OCI-LY7 (cell line): ENCODE measurements around the gene COQ8B.
"Not testable (repeated sequence)": the region's sequence is repeated elsewhere in the genome, so short reads cannot be mapped to it uniquely, and the experiment has no call there.

Experiments used
- CTCF ChIP-seq: fragments of 200-600 bp; sonication (generic); conservative IDR thresholded peaks from 2 replicates; pipeline ENCODE4 v1.5.1; 2014; ENCODE audit warnings: mild to moderate bottlenecking, antibody characterized with exemption, low read length, moderate library complexity, mixed read lengths
- EZH2phosphoT487 ChIP-seq: fragments of 200-600 bp; sonication (generic); IDR thresholded peaks from 2 replicates; pipeline ENCODE4 v1.6.1; 2018; ENCODE audit warnings: low read depth, borderline replicate concordance, mild to moderate bottlenecking, mixed run types, antibody characterized with exemption, low read length, moderate library complexity, mixed read lengths

GRCh38 chr19:40649903-40650675, 66.6 kb downstream of the COQ8B start:
- not testable (repeated sequence) for TF ChIP-seq CTCF, EZH2phosphoT487
